K562 (cell line): ENCODE data around the gene SIRT5. TPM values are rescaled to one million over a fixed set of nuclear protein-coding genes. Genes with fewer than 3 reads are reported as not detected.
A peak's percentile ranks its signal among the peaks of the same experiment; 100 is the strongest.

Experiments used
- ATAC-seq: fragments of 200-7000 bp; cut with Tn5 transposase; 3 replicates; pipeline ENCODE4 v1.9.1; 2020; ENCODE audit warnings: moderate library complexity
- BruUV-seq: library from RNA; stranded (reverse); fragments of 400-500 nt; replicated peaks from 2 replicates; lab custom pipeline; 2021; lab: Mats Ljungman, UMichigan
- CTCF ChIA-PET: fragments of 300-600 bp; formaldehyde crosslinking; extraction: SDS; loops from one replicate; lab custom pipeline; 2021; ENCODE audit warnings: low intra/inter-chr PET ratio; lab: Yijun Ruan, JAX
- POLR2A ChIA-PET: fragments of 300-600, 350-650 bp; sonication (Branson Sonifier 250); formaldehyde crosslinking; extraction: SDS; loops from one replicate; lab custom pipeline; 2021; ENCODE audit warnings: antibody characterized with exemption, inconsistent platforms; lab: Yijun Ruan, JAX
- DNase-seq, 4 experiments: peaks; one replicate each; pipeline versions ENCODE4 v3.0.0 to v3.0.0-alpha.2; 2011 to 2018; ENCODE audit warnings: low spot score in 3 of 4, mixed read lengths in 3 of 4; ENCODE audit errors: extremely low read depth in 1 of 4
- FAIRE-seq: peaks from 2 replicates; lab custom pipeline; 2011; peaks lifted over from hg19 to GRCh38; lab: Jason Lieb, UNC
- H2AFZ ChIP-seq: 2 replicates; pipeline ENCODE4 v1.6.0; 2011; ENCODE audit warnings: low read depth, low read length, control low read depth, inconsistent platforms
- H3K27ac ChIP-seq: fragments of 200-600 bp; 3 replicates; pipeline ENCODE4 v1.8.0; 2011; ENCODE audit warnings: low read depth, mild to moderate bottlenecking, control low read depth, inconsistent platforms, low read length, moderate library complexity, mixed read lengths; ENCODE audit errors: extremely low read depth
- H3K27me3 ChIP-seq, 2 experiments: fragments of 300-600 bp in 1 of 2; 2 replicates in 1 of 2; 3 replicates in 1 of 2; pipeline versions ENCODE4 v1.6.0 to v1.8.0; 2011; ENCODE audit warnings: inconsistent platforms in 2 of 2, low read length in 2 of 2, mild to moderate bottlenecking in 1 of 2, mixed read lengths in 1 of 2, moderate library complexity in 1 of 2; ENCODE audit not compliant: control insufficient read depth in 2 of 2, insufficient read depth in 2 of 2
- H3K36me3 ChIP-seq: fragments of 300-600 bp; 3 replicates; pipeline ENCODE4 v1.8.0; 2011; ENCODE audit warnings: mild to moderate bottlenecking, low read length, inconsistent platforms; ENCODE audit not compliant: control insufficient read depth, insufficient read depth
- H3K4me1 ChIP-seq, 2 experiments: fragments of 200-600 bp in 1 of 2; replicated peaks in 1 of 2; 2 replicates in 1 of 2; 3 replicates in 1 of 2; pipeline versions ENCODE4 v1.5.1 to v1.8.0; 2011; ENCODE audit warnings: inconsistent platforms in 2 of 2, low read length in 2 of 2, mild to moderate bottlenecking in 1 of 2, mixed read lengths in 1 of 2, moderate library complexity in 1 of 2; ENCODE audit not compliant: control insufficient read depth in 2 of 2, insufficient read depth in 2 of 2
- H3K4me2 ChIP-seq: 2 replicates; pipeline ENCODE4 v1.6.1; 2011; ENCODE audit warnings: low read length, control low read depth, inconsistent platforms, mixed read lengths; ENCODE audit not compliant: insufficient read depth
- H3K4me3 ChIP-seq: fragments of 200-600 bp; sonication (generic), shearing (Covaris generic); 2 replicates; pipeline ENCODE4 v1.5.1; 2016; ENCODE audit warnings: control low read depth, inconsistent platforms
- H3K79me2 ChIP-seq: fragments of 200-600 bp; 3 replicates; pipeline ENCODE4 v1.8.0; 2011; ENCODE audit warnings: low read length, inconsistent platforms; ENCODE audit not compliant: control insufficient read depth, insufficient read depth
- H3K9ac ChIP-seq, 2 experiments: 2 replicates each; pipeline versions ENCODE4 v1.6.0 to v1.6.1; 2011; ENCODE audit warnings: low read depth in 2 of 2, low read length in 2 of 2, control low read depth in 1 of 2, inconsistent platforms in 1 of 2, mild to moderate bottlenecking in 1 of 2, mixed read lengths in 1 of 2; ENCODE audit not compliant: insufficient read depth in 1 of 2
- H3K9me1 ChIP-seq: one replicate; pipeline ENCODE4 v1.6.0; 2011; ENCODE audit warnings: inconsistent platforms, mild to moderate bottlenecking, low read length, moderate library complexity; ENCODE audit not compliant: control insufficient read depth, insufficient read depth
- H3K9me3 ChIP-seq: replicated peaks from 2 replicates; pipeline ENCODE4 v1.5.1; 2011; ENCODE audit warnings: low read depth, low read length, inconsistent platforms; ENCODE audit not compliant: control insufficient read depth, insufficient read depth
- H4K20me1 ChIP-seq: replicated peaks from 2 replicates; pipeline ENCODE4 v1.6.1; 2011; ENCODE audit warnings: low read length, inconsistent platforms, mixed read lengths; ENCODE audit not compliant: control insufficient read depth, insufficient read depth
- WGBS: fragments of 100-300 bp; shearing (Covaris generic); methylation state at CpG from one replicate; pipeline ENCODE4 v1.1.6; 2016; ENCODE audit warnings: low coverage, mixed read lengths; ENCODE audit not compliant: insufficient coverage; ENCODE audit errors: missing lambda C conversion rate; 5-methylcytosine and 5-hydroxymethylcytosine counted together
- in situ Hi-C: fragments of 300-500 bp; cut with MboI; formaldehyde crosslinking; loops from 4 replicates; pipeline ENCODE4 v1.15.0; 2018; ENCODE audit warnings: inconsistent platforms, mixed read lengths
- intact Hi-C: fragments of 100-400 bp; cut with micrococcal nuclease; formaldehyde crosslinking; loops from 2 replicates; pipeline ENCODE4 v1.14.2; 2022
- polyA plus RNA-seq, 8 experiments: library from polyadenylated mRNA; depleted of rRNA in 4 of 8; stranded (reverse) in 5 of 8; unstranded in 3 of 8; fragments of >200 nt; fragmentation: Nextera tagmentation in 2 of 8; fragmentation: Illumina TruSeq in 1 of 8; extraction: Ambion mirVana in 2 of 8; extraction: Trizol in 1 of 8; gene quantifications; 2 replicates each; pipeline versions ENCODE4 v1.2.1 to v1.2.3, GENCODE V29; 2011 to 2014; ENCODE audit warnings: inconsistent platforms in 1 of 8, missing spikeins in 1 of 8
- total RNA-seq, 7 experiments: library from RNA; depleted of rRNA in 6 of 7; stranded (reverse); fragments of >200 nt in 6 of 7; fragmentation: Illumina TruSeq in 2 of 7; extraction: Trizol in 2 of 7; gene quantifications; 2 replicates each; pipeline versions ENCODE4 v1.2.1 to v1.2.3, GENCODE V29; 2011 to 2021; ENCODE audit warnings: low replicate concordance in 1 of 7
- TF ChIP-seq, protein P1 (sequence below), 2 experiments: fragments of 450-650 bp in 1 of 2; sonication (generic) in 1 of 2; formaldehyde crosslinking in 1 of 2; IDR thresholded peaks; 2 replicates each; pipeline versions ENCODE4 v1.7.1 to v1.9.0; 2016 to 2022; ENCODE audit warnings: inconsistent platforms in 1 of 2, mild to moderate bottlenecking in 1 of 2, missing genetic modification reagents in 1 of 2
- TF ChIP-seq, protein P2 (sequence below): sonication (generic); formaldehyde crosslinking; IDR thresholded peaks from 2 replicates; pipeline ENCODE4 v1.8.0; 2022; ENCODE audit warnings: mild to moderate bottlenecking, missing genetic modification reagents

SIRT5 gene
- total and polyA plus RNA-seq, 9 of the 15 experiments (the other 6 are each of a cell fraction or from before 2014, with no cell fraction given): 2.1 to 15.7 (median 11.4) TPM

DNA sequence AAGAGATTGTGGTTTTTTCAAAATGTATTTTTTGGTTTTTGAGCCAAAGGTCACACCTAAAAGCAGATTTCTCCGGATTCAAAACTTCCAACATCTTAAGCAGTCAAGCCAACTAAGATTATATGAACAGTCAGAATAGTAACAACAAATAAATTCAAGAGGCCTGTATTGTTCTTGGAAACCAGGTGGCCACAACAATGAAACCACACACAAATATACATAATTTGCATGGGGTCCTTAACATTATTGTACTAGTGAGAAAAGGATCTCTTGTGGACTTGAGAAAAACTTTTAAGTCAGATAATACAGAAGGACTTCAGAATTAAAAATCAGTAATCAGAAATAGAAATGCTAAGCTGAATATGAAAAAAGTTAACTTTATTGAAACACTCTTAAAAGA is 81.3 kb downstream of the SIRT5 start:
- H3K36me3 ChIP-seq: peaks cover 46% of the 10 kb centered on the region
- no peaks in the 10 kb centered on the region for H3K27me3 ChIP-seq
- TF ChIP-seq, protein P1, sequence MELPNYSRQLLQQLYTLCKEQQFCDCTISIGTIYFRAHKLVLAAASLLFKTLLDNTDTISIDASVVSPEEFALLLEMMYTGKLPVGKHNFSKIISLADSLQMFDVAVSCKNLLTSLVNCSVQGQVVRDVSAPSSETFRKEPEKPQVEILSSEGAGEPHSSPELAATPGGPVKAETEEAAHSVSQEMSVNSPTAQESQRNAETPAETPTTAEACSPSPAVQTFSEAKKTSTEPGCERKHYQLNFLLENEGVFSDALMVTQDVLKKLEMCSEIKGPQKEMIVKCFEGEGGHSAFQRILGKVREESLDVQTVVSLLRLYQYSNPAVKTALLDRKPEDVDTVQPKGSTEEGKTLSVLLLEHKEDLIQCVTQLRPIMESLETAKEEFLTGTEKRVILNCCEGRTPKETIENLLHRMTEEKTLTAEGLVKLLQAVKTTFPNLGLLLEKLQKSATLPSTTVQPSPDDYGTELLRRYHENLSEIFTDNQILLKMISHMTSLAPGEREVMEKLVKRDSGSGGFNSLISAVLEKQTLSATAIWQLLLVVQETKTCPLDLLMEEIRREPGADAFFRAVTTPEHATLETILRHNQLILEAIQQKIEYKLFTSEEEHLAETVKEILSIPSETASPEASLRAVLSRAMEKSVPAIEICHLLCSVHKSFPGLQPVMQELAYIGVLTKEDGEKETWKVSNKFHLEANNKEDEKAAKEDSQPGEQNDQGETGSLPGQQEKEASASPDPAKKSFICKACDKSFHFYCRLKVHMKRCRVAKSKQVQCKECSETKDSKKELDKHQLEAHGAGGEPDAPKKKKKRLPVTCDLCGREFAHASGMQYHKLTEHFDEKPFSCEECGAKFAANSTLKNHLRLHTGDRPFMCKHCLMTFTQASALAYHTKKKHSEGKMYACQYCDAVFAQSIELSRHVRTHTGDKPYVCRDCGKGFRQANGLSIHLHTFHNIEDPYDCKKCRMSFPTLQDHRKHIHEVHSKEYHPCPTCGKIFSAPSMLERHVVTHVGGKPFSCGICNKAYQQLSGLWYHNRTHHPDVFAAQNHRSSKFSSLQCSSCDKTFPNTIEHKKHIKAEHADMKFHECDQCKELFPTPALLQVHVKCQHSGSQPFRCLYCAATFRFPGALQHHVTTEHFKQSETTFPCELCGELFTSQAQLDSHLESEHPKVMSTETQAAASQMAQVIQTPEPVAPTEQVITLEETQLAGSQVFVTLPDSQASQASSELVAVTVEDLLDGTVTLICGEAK (IDR thresholded peaks at IDR 0.05): peak; percentile 24; the same call in 1 of the 2 replicates
- TF ChIP-seq, protein P1 (CRISPR knock-in tag; IDR thresholded peaks at IDR 0.05): no peak
- TF ChIP-seq, protein P2, sequence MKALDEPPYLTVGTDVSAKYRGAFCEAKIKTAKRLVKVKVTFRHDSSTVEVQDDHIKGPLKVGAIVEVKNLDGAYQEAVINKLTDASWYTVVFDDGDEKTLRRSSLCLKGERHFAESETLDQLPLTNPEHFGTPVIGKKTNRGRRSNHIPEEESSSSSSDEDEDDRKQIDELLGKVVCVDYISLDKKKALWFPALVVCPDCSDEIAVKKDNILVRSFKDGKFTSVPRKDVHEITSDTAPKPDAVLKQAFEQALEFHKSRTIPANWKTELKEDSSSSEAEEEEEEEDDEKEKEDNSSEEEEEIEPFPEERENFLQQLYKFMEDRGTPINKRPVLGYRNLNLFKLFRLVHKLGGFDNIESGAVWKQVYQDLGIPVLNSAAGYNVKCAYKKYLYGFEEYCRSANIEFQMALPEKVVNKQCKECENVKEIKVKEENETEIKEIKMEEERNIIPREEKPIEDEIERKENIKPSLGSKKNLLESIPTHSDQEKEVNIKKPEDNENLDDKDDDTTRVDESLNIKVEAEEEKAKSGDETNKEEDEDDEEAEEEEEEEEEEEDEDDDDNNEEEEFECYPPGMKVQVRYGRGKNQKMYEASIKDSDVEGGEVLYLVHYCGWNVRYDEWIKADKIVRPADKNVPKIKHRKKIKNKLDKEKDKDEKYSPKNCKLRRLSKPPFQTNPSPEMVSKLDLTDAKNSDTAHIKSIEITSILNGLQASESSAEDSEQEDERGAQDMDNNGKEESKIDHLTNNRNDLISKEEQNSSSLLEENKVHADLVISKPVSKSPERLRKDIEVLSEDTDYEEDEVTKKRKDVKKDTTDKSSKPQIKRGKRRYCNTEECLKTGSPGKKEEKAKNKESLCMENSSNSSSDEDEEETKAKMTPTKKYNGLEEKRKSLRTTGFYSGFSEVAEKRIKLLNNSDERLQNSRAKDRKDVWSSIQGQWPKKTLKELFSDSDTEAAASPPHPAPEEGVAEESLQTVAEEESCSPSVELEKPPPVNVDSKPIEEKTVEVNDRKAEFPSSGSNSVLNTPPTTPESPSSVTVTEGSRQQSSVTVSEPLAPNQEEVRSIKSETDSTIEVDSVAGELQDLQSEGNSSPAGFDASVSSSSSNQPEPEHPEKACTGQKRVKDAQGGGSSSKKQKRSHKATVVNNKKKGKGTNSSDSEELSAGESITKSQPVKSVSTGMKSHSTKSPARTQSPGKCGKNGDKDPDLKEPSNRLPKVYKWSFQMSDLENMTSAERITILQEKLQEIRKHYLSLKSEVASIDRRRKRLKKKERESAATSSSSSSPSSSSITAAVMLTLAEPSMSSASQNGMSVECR (CRISPR knock-in tag): no peak
- TF ChIP-seq, all 486 proteins: peak for 1
- no peak overlapping the region for H3K4me3 ChIP-seq
- 69% methylated on average over 1 of the region's 1 CpG for WGBS
- ChIA-PET POLR2A (interaction anchor here (1.0 to 2.3 kb wide), 3 partner anchors 40 to 81 kb away, joined by 3 to 4 read pairs (median 3); partner anchors contain the start of gene SIRT5), CTCF (no interaction called here)
- peaks cover 82% of the 10 kb centered on the region for H3K79me2 ChIP-seq
- H3K9me3 ChIP-seq: no peaks in the 10 kb centered on the region
- H3K9me1 ChIP-seq: no peaks in the 10 kb centered on the region
- in situ Hi-C loops: no loop called here
- peaks cover 4 to 11% of the 10 kb centered on the region in 2 experiments; a peak in 4 of 5 replicates for H3K4me1 ChIP-seq
- no peaks in the 10 kb centered on the region for H4K20me1 ChIP-seq
- no peak overlapping the region for H3K9ac ChIP-seq
- H3K4me2 ChIP-seq: no peak overlapping the region
- intact Hi-C loops: no loop called here
- BruUV-seq: no TSS peak
- FAIRE-seq: no peak
- no peak for ATAC-seq
- DNase-seq: no peak
- H3K27ac ChIP-seq: no peak overlapping the region
- H2AFZ ChIP-seq: no peak overlapping the region
